Heart left ventricle (tissue), 16 donors: ENCODE results near the gene ACTR1A. TPM values are rescaled to one million over a fixed set of nuclear protein-coding genes. Genes with fewer than 3 reads are reported as not detected.

Source experiments
- ATAC-seq, 4 donors: fragments of 200-7000 bp; cut with Tn5 transposase; one replicate each; pipeline ENCODE4 v1.9.1; 2020 to 2022; ENCODE audit warnings: moderate library complexity in 4 of 4, mild to moderate bottlenecking in 3 of 4, moderate number of reproducible peaks in 1 of 4
- DNase-seq, 5 donors: peaks; one replicate each; pipeline ENCODE4 v3.0.0-alpha.2; 2020
- H3K27ac ChIP-seq, 12 donors: fragments of 200-600 bp; sonication (generic) in 4 of 12; one replicate each; pipeline versions ENCODE4 v1.5.0 to v1.8.0; 2016 to 2022; ENCODE audit warnings: mild to moderate bottlenecking in 2 of 12
- H3K27me3 ChIP-seq, 9 donors: fragments of 200-600 bp; sonication (generic) in 2 of 9; one replicate each; pipeline versions ENCODE4 v1.5.1 to v1.8.0; 2016 to 2022; ENCODE audit warnings: mild to moderate bottlenecking in 3 of 9
- H3K36me3 ChIP-seq, 9 donors: fragments of 200-600 bp; sonication (generic) in 2 of 9; one replicate each; pipeline versions ENCODE4 v1.5.0 to v1.8.0; 2018 to 2022; ENCODE audit warnings: mild to moderate bottlenecking in 2 of 9
- H3K4me1 ChIP-seq, 12 donors: fragments of 200-600 bp; sonication (generic) in 4 of 12; one replicate each; pipeline versions ENCODE4 v1.5.0 to v1.8.0; 2016 to 2022; ENCODE audit warnings: mild to moderate bottlenecking in 3 of 12
- H3K4me3 ChIP-seq, 12 donors: fragments of 200-600 bp; sonication (generic) in 4 of 12; one replicate each; pipeline versions ENCODE4 v1.5.0 to v1.8.0; 2017 to 2022; ENCODE audit warnings: mild to moderate bottlenecking in 9 of 12, moderate library complexity in 4 of 12
- H3K9me3 ChIP-seq, 12 donors: fragments of 200-600 bp; sonication (generic) in 4 of 12; one replicate each; pipeline versions ENCODE4 v1.5.0 to v1.8.0; 2016 to 2022; ENCODE audit warnings: mild to moderate bottlenecking in 1 of 12
- POLR2A ChIP-seq, 2 donors: fragments of 450-650 bp; IDR thresholded peaks; one replicate each; pipeline ENCODE4 v1.6.1; 2017; ENCODE audit warnings: antibody characterized with exemption in 2 of 2, mild to moderate bottlenecking in 2 of 2, moderate library complexity in 2 of 2
- WGBS, 4 donors: extraction: QIAGEN DNeasy Blood & Tissue Kit in 2 of 4; methylation state at CpG; one replicate each; pipeline versions ENCODE4 v1.1.5 to v1.1.7; 2013 to 2018; 5-methylcytosine and 5-hydroxymethylcytosine counted together
- intact Hi-C, 10 donors: fragments of 100-400 bp; cut with DNase I; formaldehyde crosslinking; loops; one replicate each; pipeline versions ENCODE4 v1.11.1 to v1.14.2; 2022
- polyA plus RNA-seq, 2 donors: library from polyadenylated mRNA; stranded (reverse); fragments of 200-250 nt; gene quantifications; one replicate each; pipeline ENCODE4 v1.2.3, GENCODE V29; 2013
- total RNA-seq, 9 donors: library from RNA; depleted of rRNA in 2 of 9; stranded (reverse); fragments of >200 nt in 2 of 9; fragmentation: NEBNext Ultra II Directional in 3 of 9; extraction: Animal tissue kit (Norgen Biotek cat#: 25700) in 3 of 9; gene quantifications; one replicate each; pipeline versions ENCODE4 v1.1.0 to v1.2.4, GENCODE V29; 2016 to 2023
- TF ChIP-seq, protein P1 (sequence below), 12 donors: fragments of 200-600 bp; sonication (generic) in 4 of 12; IDR thresholded peaks; one replicate each; pipeline versions ENCODE4 v1.5.0 to v1.8.0; 2018 to 2022; ENCODE audit warnings: antibody characterized with exemption in 12 of 12, mild to moderate bottlenecking in 5 of 12
- donor health status: ischemic (EF 13 %, LVEDD 7.1; RV severe dilation, severe dysfunction).
- donor health status: healthy with polysubstance abuse.
- donor health status: DM: no; HTN: yes; CAD: no.
- donor health status: DM: no; HTN: no; CAD: no.
- donor health status: ischemic (EF 25% LVEDD 6.9; RV normal size, moderate dysfunction).
- donor health status: ischemic (EF 25% LVEDD 5.7; RV mildly dilated, moderate dysfunction).
- donor health status: healthy.
- donor health status: DM: yes; HTN: yes; CAD: no.
- donor health status: ischemic (EF 35%, LVEDD 5.7; RV mildly dilated, moderate dysfunction).
- donor health status: nonischemic (EF 11% LVEDD 7.7; RV severe dilation, severe dysfunction).
- donor health status: DM: yes; HTN: yes; CAD: no.
- donor health status: PGD.
- donor health status: ischemic (EF 29% LVEDD 5.4; RV normal size, mild dysfunction).
- donor health status: nonischemic (EF 23%, LVEDD 6.1; RV moderate dilation, normal function).

ACTR1A gene
- total and polyA plus RNA-seq, 11 donors: 100 to 175 (median 119) TPM

GRCh38 chr10:102523250-102524029 lies 20.9 kb upstream of the ACTR1A start:
- H3K4me3 ChIP-seq: no peak overlapping the region
- no peaks in the 10 kb centered on the region for H3K27me3 ChIP-seq
- peaks cover 0 to 23% (median 3%) of the 10 kb centered on the region in 9 donors for H3K36me3 ChIP-seq
- ATAC-seq (peak in 3 of 4 donors; percentile 26 to 49 (median 41)), DNase-seq (peak in 3 of 5 donors; percentile 38 to 45 (median 40))
- intact Hi-C loops: loop anchor here in 1 of 10 donors (5.0 kb wide), 1 partner anchor 49 kb away; no protein-coding TSS in a partner anchor
- H3K9me3 ChIP-seq: no peaks in the 10 kb centered on the region
- peak overlapping the region in 2 of 12 donors; percentile 9 to 18 for H3K27ac ChIP-seq
- TF ChIP-seq, protein P1, sequence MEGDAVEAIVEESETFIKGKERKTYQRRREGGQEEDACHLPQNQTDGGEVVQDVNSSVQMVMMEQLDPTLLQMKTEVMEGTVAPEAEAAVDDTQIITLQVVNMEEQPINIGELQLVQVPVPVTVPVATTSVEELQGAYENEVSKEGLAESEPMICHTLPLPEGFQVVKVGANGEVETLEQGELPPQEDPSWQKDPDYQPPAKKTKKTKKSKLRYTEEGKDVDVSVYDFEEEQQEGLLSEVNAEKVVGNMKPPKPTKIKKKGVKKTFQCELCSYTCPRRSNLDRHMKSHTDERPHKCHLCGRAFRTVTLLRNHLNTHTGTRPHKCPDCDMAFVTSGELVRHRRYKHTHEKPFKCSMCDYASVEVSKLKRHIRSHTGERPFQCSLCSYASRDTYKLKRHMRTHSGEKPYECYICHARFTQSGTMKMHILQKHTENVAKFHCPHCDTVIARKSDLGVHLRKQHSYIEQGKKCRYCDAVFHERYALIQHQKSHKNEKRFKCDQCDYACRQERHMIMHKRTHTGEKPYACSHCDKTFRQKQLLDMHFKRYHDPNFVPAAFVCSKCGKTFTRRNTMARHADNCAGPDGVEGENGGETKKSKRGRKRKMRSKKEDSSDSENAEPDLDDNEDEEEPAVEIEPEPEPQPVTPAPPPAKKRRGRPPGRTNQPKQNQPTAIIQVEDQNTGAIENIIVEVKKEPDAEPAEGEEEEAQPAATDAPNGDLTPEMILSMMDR (IDR thresholded peaks at IDR 0.05): no peak
- TF ChIP-seq POLR2A (IDR thresholded peaks at IDR 0.05): no peak
- peaks cover 0 to 20% (median 0%) of the 10 kb centered on the region in 12 donors for H3K4me1 ChIP-seq
- WGBS, 4 donors: 78 to 80% (median 79%) methylated on average over 7 of the region's 7 CpGs

DNA sequence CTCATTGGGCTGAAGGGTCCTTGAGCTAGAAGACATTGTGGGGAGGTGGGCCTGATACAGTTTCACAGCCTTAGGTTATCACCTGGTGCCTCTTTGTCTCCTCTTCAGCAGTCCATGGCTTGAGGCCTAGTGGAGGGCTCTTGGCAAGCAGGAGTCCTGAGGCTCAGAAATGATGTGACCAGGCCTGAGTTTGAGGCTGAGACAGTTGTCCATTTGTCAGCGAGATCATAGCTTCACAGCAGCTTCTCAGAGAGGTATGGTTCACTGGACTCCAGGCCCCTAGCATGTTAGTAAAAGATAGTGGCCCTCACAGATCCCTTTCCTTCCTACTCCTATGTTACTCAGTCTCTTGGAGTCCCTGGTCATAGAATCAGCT lies 20.4 kb upstream of the ACTR1A start:
- Histone ChIP-seq H3K9me3 (no peaks in the 10 kb centered on the region), H3K27ac (no peak overlapping the region), H3K36me3 (peaks cover 0 to 23% (median 4%) of the 10 kb centered on the region in 9 donors), H3K27me3 (no peaks in the 10 kb centered on the region), H3K4me1 (peaks cover 0 to 20% (median 0%) of the 10 kb centered on the region in 12 donors), H3K4me3 (no peak overlapping the region)
- DNase-seq (no peak), ATAC-seq (no peak)
- 98 to 100% (median 100%) methylated on average over 1 of the region's 1 CpG for WGBS, 4 donors
- intact Hi-C loops: loop anchor here in 1 of 10 donors (5.0 kb wide), 1 partner anchor 49 kb away; no protein-coding TSS in a partner anchor
- TF ChIP-seq, protein P1 (IDR thresholded peaks at IDR 0.05): no peak
- no peak for TF ChIP-seq POLR2A (IDR thresholded peaks at IDR 0.05)

DNA sequence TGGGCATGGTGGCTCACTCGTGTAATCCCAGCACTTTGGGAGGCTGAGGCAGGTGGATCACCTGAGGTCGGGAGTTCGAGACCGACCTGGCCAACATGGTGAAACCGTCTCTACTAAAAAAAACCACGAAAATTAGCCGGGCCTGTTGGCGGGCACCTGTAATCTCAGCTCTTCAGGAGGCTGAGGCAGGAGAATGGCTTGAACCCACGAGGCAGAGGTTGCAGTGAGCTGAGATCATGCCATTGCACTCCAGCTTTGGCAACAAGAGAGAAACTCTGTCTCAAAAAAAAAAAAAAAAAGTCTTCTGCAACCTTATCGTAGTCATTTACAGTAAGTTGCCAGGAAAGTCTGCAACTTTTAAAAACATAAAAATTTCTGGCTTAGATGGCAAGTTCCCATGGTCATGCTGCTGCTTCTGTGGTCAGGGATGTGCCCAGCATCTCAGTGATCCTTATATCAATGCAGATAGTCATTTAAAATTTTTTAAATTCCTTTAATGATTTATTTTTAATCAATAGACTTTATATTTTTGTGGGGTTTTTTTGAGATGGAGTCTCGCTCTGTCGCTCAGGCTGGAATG lies 16.8 kb upstream of the ACTR1A start:
- TF ChIP-seq POLR2A (IDR thresholded peaks at IDR 0.05): no peak
- TF ChIP-seq, protein P1 (IDR thresholded peaks at IDR 0.05): no peak
- 91 to 94% (median 92%) methylated on average over 12 of the region's 12 CpGs for WGBS, 4 donors
- Histone ChIP-seq H3K4me3 (no peak overlapping the region), H3K36me3 (peaks cover 0 to 26% (median 7%) of the 10 kb centered on the region in 9 donors), H3K4me1 (peaks cover 0 to 13% (median 0%) of the 10 kb centered on the region in 12 donors), H3K27ac (no peak overlapping the region), H3K9me3 (no peaks in the 10 kb centered on the region), H3K27me3 (no peaks in the 10 kb centered on the region)
- DNase-seq: no peak
- intact Hi-C loops: no loop called here
- no peak for ATAC-seq

DNA sequence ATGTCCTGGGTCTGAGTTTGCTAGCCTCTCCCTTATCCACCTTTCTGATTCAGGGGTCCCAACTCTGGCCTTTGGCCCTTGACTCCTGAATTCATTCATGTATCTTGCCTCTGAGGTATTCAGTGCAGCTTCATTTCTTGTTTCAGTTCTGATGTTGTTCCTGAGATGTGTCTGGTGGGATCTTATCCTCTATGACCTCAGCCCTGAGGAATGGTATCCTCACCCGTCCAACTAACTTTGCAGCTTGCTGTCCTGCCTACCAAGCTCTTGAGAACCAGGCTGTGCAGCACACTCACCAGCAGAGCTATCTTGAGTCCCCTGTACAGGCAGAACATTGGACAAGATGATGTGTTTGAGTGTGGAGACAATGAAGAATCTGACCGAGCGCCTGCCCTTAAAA lies 15.0 kb upstream of the ACTR1A start:
- no peak for ATAC-seq
- Histone ChIP-seq H3K4me1 (peaks cover 0 to 8% (median 0%) of the 10 kb centered on the region in 12 donors), H3K9me3 (no peaks in the 10 kb centered on the region), H3K27me3 (no peaks in the 10 kb centered on the region), H3K27ac (no peak overlapping the region), H3K4me3 (no peak overlapping the region), H3K36me3 (peaks cover 0 to 40% (median 22%) of the 10 kb centered on the region in 9 donors)
- no peak for DNase-seq
- intact Hi-C loops: no loop called here
- TF ChIP-seq, protein P1 (IDR thresholded peaks at IDR 0.05): no peak
- no peak for TF ChIP-seq POLR2A (IDR thresholded peaks at IDR 0.05)
- 74 to 84% (median 81%) methylated on average over 3 of the region's 3 CpGs for WGBS, 4 donors
